Ascending aorta (tissue), 2 donors: Measurements from ENCODE around the gene RBM20. TPM values are rescaled to one million over a fixed set of nuclear protein-coding genes. Genes with fewer than 3 reads are reported as not detected.

Experiments used
- DNase-seq, 2 donors: peaks; one replicate each; pipeline ENCODE4 v3.0.0-alpha.2; 2019; ENCODE audit warnings: low spot score in 2 of 2
- H3K27ac ChIP-seq, 2 donors: fragments of 200-600 bp; sonication (generic); one replicate each; pipeline ENCODE4 v1.5.1; 2016 to 2017; ENCODE audit warnings: mild to moderate bottlenecking in 1 of 2
- H3K27me3 ChIP-seq: fragments of 200-600 bp; sonication (generic); one replicate; pipeline ENCODE4 v1.5.1; 2017
- H3K36me3 ChIP-seq, 2 donors: fragments of 200-600 bp; sonication (generic); one replicate each; pipeline ENCODE4 v1.5.1; 2016
- H3K4me1 ChIP-seq, 2 donors: fragments of 200-600 bp; sonication (generic); one replicate each; pipeline ENCODE4 v1.5.1; 2016 to 2017; ENCODE audit warnings: mild to moderate bottlenecking in 1 of 2
- H3K4me3 ChIP-seq, 2 donors: fragments of 200-600 bp; sonication (generic); one replicate each; pipeline ENCODE4 v1.5.1; 2016 to 2017; ENCODE audit warnings: mild to moderate bottlenecking in 1 of 2
- H3K9me3 ChIP-seq, 2 donors: fragments of 200-600 bp; sonication (generic); one replicate each; pipeline ENCODE4 v1.5.1; 2016
- intact Hi-C: fragments of 100-400 bp; cut with DNase I; formaldehyde crosslinking; loops from one replicate; pipeline ENCODE4 v1.15.1; 2023
- total RNA-seq: library from RNA; depleted of rRNA; stranded (reverse); fragments of >200 nt; gene quantifications from one replicate; pipeline ENCODE4 v1.1.0, GENCODE V29; 2016
- TF ChIP-seq, protein P1 (sequence below), 3 experiments: fragments of 200-600 bp in 2 of 3; fragments of 450-650 bp in 1 of 3; sonication (generic) in 2 of 3; IDR thresholded peaks; one replicate each; pipeline ENCODE4 v1.5.1; 2016 to 2019; ENCODE audit warnings: antibody characterized with exemption in 3 of 3, mild to moderate bottlenecking in 1 of 3, moderate library complexity in 1 of 3

RBM20 gene
- total RNA-seq, 1 donor from 2014 or later: 4.8 TPM

GRCh38 chr10:110748970-110749369 is 104.8 kb downstream of the RBM20 start:
- Histone ChIP-seq H3K9me3 (no peaks in the 10 kb centered on the region), H3K4me3 (no peak overlapping the region), H3K27me3 (no peaks in the 10 kb centered on the region), H3K36me3 (no peaks in the 10 kb centered on the region), H3K4me1 (peaks cover 0 to 3% of the 10 kb centered on the region in 2 donors), H3K27ac (peak overlapping the region in 1 of 2 donors; percentile 61)
- TF ChIP-seq, protein P1, sequence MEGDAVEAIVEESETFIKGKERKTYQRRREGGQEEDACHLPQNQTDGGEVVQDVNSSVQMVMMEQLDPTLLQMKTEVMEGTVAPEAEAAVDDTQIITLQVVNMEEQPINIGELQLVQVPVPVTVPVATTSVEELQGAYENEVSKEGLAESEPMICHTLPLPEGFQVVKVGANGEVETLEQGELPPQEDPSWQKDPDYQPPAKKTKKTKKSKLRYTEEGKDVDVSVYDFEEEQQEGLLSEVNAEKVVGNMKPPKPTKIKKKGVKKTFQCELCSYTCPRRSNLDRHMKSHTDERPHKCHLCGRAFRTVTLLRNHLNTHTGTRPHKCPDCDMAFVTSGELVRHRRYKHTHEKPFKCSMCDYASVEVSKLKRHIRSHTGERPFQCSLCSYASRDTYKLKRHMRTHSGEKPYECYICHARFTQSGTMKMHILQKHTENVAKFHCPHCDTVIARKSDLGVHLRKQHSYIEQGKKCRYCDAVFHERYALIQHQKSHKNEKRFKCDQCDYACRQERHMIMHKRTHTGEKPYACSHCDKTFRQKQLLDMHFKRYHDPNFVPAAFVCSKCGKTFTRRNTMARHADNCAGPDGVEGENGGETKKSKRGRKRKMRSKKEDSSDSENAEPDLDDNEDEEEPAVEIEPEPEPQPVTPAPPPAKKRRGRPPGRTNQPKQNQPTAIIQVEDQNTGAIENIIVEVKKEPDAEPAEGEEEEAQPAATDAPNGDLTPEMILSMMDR (IDR thresholded peaks at IDR 0.05): no peak
- no peak for DNase-seq
- intact Hi-C loops: loop anchor here (5.0 kb wide), 2 partner anchors 53 to 123 kb away; partner anchors contain the start of gene PDCD4

GRCh38 chr10:110750931-110751330 is 106.8 kb downstream of the RBM20 start:
- H3K36me3 ChIP-seq: no peaks in the 10 kb centered on the region
- intact Hi-C loops: no loop called here

GRCh38 chr10:110751850-110752249 is 107.7 kb downstream of the RBM20 start:
- TF ChIP-seq, protein P1 (IDR thresholded peaks at IDR 0.05): no peak
- no peak for DNase-seq
- Histone ChIP-seq H3K36me3 (no peaks in the 10 kb centered on the region), H3K27ac (no peak overlapping the region), H3K4me1 (peaks cover 0 to 1% of the 10 kb centered on the region in 2 donors), H3K9me3 (no peaks in the 10 kb centered on the region), H3K27me3 (no peaks in the 10 kb centered on the region), H3K4me3 (no peak overlapping the region)
- intact Hi-C loops: no loop called here

More at GRCh38 chr10:110750931-110751330, 106.8 kb downstream of the RBM20 start:
- Histone ChIP-seq H3K4me1 (peaks cover 0 to 2% of the 10 kb centered on the region in 2 donors), H3K4me3 (no peak overlapping the region), H3K9me3 (no peaks in the 10 kb centered on the region), H3K27me3 (no peaks in the 10 kb centered on the region), H3K27ac (no peak overlapping the region)
- TF ChIP-seq, protein P1 (IDR thresholded peaks at IDR 0.05): no peak
- no peak for DNase-seq

- Histone ChIP-seq H3K36me3 (no peaks in the 10 kb centered on the region), H3K4me3 (no peak overlapping the region), H3K9me3 (no peaks in the 10 kb centered on the region), H3K27ac (no peak overlapping the region), H3K4me1 (peaks cover under 1 to 4% of the 10 kb centered on the region in 2 donors), H3K27me3 (no peaks in the 10 kb centered on the region)
- TF ChIP-seq, protein P1 (IDR thresholded peaks at IDR 0.05): no peak
- no peak for DNase-seq
- intact Hi-C loops: no loop called here
Observed at GRCh38 chr10:110753462-110753861, 109.3 kb downstream of the RBM20 start.

- Histone ChIP-seq H3K4me3 (no peak overlapping the region), H3K27ac (no peak overlapping the region), H3K9me3 (no peaks in the 10 kb centered on the region), H3K4me1 (peaks cover 3 to 4% of the 10 kb centered on the region in 2 donors), H3K36me3 (no peaks in the 10 kb centered on the region), H3K27me3 (no peaks in the 10 kb centered on the region)
- TF ChIP-seq, protein P1 (IDR thresholded peaks at IDR 0.05): no peak
- no peak for DNase-seq
- intact Hi-C loops: no loop called here
Observed at GRCh38 chr10:110754375-110755105, 110.4 kb downstream of the RBM20 start.
